Measurements from ENCODE around the gene UFSP2.

DNA sequence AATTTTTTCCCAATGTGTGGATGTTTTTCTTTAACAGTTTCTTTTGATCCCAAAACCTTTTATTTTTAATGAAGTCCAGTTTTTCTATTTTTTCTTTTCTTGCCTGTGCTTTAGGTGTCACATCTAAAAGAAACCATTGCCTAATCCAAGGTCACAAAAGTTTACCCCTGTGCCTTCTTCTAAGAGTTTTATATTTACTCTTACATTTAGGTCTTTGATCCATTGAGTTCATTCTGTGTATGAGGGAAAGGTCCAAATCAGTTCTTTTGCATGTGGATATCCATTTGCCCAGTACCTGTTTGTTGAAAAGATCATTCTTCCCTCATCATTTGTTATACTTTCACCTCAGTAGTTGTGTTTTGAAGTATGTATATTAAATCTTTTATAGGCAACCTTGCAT is 43.0 kb downstream of the UFSP2 start:
- no peak for TF ChIP-seq CTCF (optimal IDR thresholded peaks at IDR 0.05 in 1 of 3, IDR thresholded peaks at IDR 0.05 in 1 of 3, conservative IDR thresholded peaks at IDR 0.05 in 1 of 3; ENCODE audit: extremely low read depth in 1 of 3, insufficient read depth in 2 of 3, low read length in 3 of 3)
- TF ChIP-seq EZH2 (IDR thresholded peaks at IDR 0.05; ENCODE audit: low read length): no peak

Measured in keratinocyte (primary cell).